Right forelimb (tissue), 1 donor: ENCODE results near the gene KCTD14.
"Not testable (repeated sequence)": the region's sequence is repeated elsewhere in the genome, so short reads cannot be mapped to it uniquely, and the experiment has no call there.

ENCODE experiments used
- DNase-seq: peaks from one replicate; pipeline ENCODE4 v3.0.0-alpha.2; 2018

The KCTD14 gene

GRCh38 chr11:78022397-78023396, at the start of gene KCTD14:
Gene KCTD14 (minus strand): TSS chr11:78023276. CDS start chr11:78023249, 27 bp downstream.
- peak; percentile 72 for DNase-seq

- DNase-seq = no peak
Measured at GRCh38 chr11:78072455-78072854, 49.4 kb upstream of the KCTD14 start.

- no peak for DNase-seq
Measured at GRCh38 chr11:78071717-78072116, 48.6 kb upstream of the KCTD14 start.

GRCh38 chr11:78070621-78071020, 47.5 kb upstream of the KCTD14 start:
- no peak for DNase-seq

GRCh38 chr11:78069465-78069864, 46.4 kb upstream of the KCTD14 start:
- no peak for DNase-seq

GRCh38 chr11:78067704-78068103, 44.6 kb upstream of the KCTD14 start:
- DNase-seq = no peak

GRCh38 chr11:78066471-78066870, 43.4 kb upstream of the KCTD14 start:
- DNase-seq = no peak

- DNase-seq = no peak
Measured at GRCh38 chr11:78065203-78065602, 42.1 kb upstream of the KCTD14 start.

GRCh38 chr11:78063440-78064181, 40.5 kb upstream of the KCTD14 start, which contains the start of gene THRSP:
Gene THRSP (plus strand): TSS chr11:78063861. CDS start chr11:78063882, 21 bp downstream.
- no peak for DNase-seq

- DNase-seq = no peak
Measured at GRCh38 chr11:78062671-78063070, 39.6 kb upstream of the KCTD14 start.

GRCh38 chr11:78061921-78062311, 38.8 kb upstream of the KCTD14 start:
- DNase-seq = no peak

GRCh38 chr11:78061088-78061920, 38.2 kb upstream of the KCTD14 start:
- DNase-seq = no peak

- DNase-seq = no peak
Measured at GRCh38 chr11:78060533-78060932, 37.5 kb upstream of the KCTD14 start.

GRCh38 chr11:78059749-78060328, 36.8 kb upstream of the KCTD14 start:
- DNase-seq = not testable (repeated sequence)

- no peak for DNase-seq
Measured at GRCh38 chr11:78057462-78058055, 34.5 kb upstream of the KCTD14 start.

GRCh38 chr11:78056093-78056492, 33.0 kb upstream of the KCTD14 start:
- DNase-seq = no peak

- DNase-seq = no peak
Measured at GRCh38 chr11:78054971-78055370, 31.9 kb upstream of the KCTD14 start.

- DNase-seq = no peak
Measured at GRCh38 chr11:78050964-78051831, 28.1 kb upstream of the KCTD14 start.

- DNase-seq = no peak
Measured at GRCh38 chr11:78049348-78049747, 26.3 kb upstream of the KCTD14 start.

- no peak for DNase-seq
Measured at GRCh38 chr11:78048561-78048960, 25.5 kb upstream of the KCTD14 start.

- DNase-seq = no peak
Measured at GRCh38 chr11:78046486-78046854, 23.4 kb upstream of the KCTD14 start.
